HG03025 (cell line): ENCODE results near the gene CSF2.
A peak's percentile ranks its signal among the peaks of the same experiment; 100 is the strongest.

Experiments used
- ATAC-seq: cut with Tn5 transposase; IDR thresholded peaks from one replicate; pipeline ENCODE4 v1.9.1; 2021; ENCODE audit warnings: mild to moderate bottlenecking, moderate library complexity; ENCODE audit not compliant: unreplicated experiment, low FRiP score

Gene CSF2

GRCh38 chr5:132073231-132074013 lies at the start of gene CSF2:
Gene CSF2, plus strand, starts transcription at chr5:132073789. Its CDS starts 35 bp downstream, at chr5:132073824.
- ATAC-seq, result no peak

- no peak for ATAC-seq
Observed at GRCh38 chr5:132024117-132024435, 49.5 kb upstream of the CSF2 start.

- ATAC-seq, result no peak
Observed at GRCh38 chr5:132024789-132025402, 48.7 kb upstream of the CSF2 start.

GRCh38 chr5:132025403-132025971 lies 48.1 kb upstream of the CSF2 start:
- no peak for ATAC-seq

GRCh38 chr5:132026516-132027008 lies 47.0 kb upstream of the CSF2 start:
- ATAC-seq, result no peak

GRCh38 chr5:132027027-132027426 lies 46.6 kb upstream of the CSF2 start:
- peak; percentile 50 for ATAC-seq

GRCh38 chr5:132029609-132030330 lies 43.8 kb upstream of the CSF2 start:
- ATAC-seq, result no peak

GRCh38 chr5:132030610-132031009 lies 43.0 kb upstream of the CSF2 start:
- no peak for ATAC-seq

- ATAC-seq, result no peak
Observed at GRCh38 chr5:132032196-132032595, 41.4 kb upstream of the CSF2 start.

- ATAC-seq, result no peak
Observed at GRCh38 chr5:132033122-132033521, 40.5 kb upstream of the CSF2 start.

- ATAC-seq, result no peak
Observed at GRCh38 chr5:132037353-132037752, 36.2 kb upstream of the CSF2 start.

- no peak for ATAC-seq
Observed at GRCh38 chr5:132044207-132044606, 29.4 kb upstream of the CSF2 start.

GRCh38 chr5:132046880-132047299 lies 26.7 kb upstream of the CSF2 start:
- no peak for ATAC-seq

GRCh38 chr5:132049093-132049492 lies 24.5 kb upstream of the CSF2 start:
- ATAC-seq, result no peak

- no peak for ATAC-seq
Observed at GRCh38 chr5:132049559-132049958, 24.0 kb upstream of the CSF2 start.

GRCh38 chr5:132050136-132050535 lies 23.5 kb upstream of the CSF2 start:
- no peak for ATAC-seq

GRCh38 chr5:132050661-132051552 lies 22.7 kb upstream of the CSF2 start:
- no peak for ATAC-seq

GRCh38 chr5:132052520-132052919 lies 21.1 kb upstream of the CSF2 start:
- no peak for ATAC-seq

- no peak for ATAC-seq
Observed at GRCh38 chr5:132053483-132053882, 20.1 kb upstream of the CSF2 start.

GRCh38 chr5:132054031-132054696 lies 19.4 kb upstream of the CSF2 start:
- ATAC-seq, result no peak
